GM12801 (cell line): ENCODE measurements around the gene KIF25.

Experiments
- CTCF ChIP-seq: IDR thresholded peaks from one replicate; pipeline ENCODE4 v1.5.1; 2011; ENCODE audit warnings: control low read depth; ENCODE audit not compliant: insufficient read length; ENCODE audit errors: extremely low read depth

The KIF25 gene

GRCh38 chr6:167965592-167966539, 31.6 kb upstream of the KIF25 start:
- TF ChIP-seq CTCF: no peak

GRCh38 chr6:167966540-167966905, 30.9 kb upstream of the KIF25 start:
- no peak for TF ChIP-seq CTCF

GRCh38 chr6:167968091-167968490, 29.4 kb upstream of the KIF25 start:
- TF ChIP-seq CTCF: no peak

- no peak for TF ChIP-seq CTCF
Observed at GRCh38 chr6:167970230-167970629, 27.2 kb upstream of the KIF25 start.

GRCh38 chr6:167972193-167972592, 25.3 kb upstream of the KIF25 start:
- no peak for TF ChIP-seq CTCF

GRCh38 chr6:167973148-167973885, 24.2 kb upstream of the KIF25 start:
- no peak for TF ChIP-seq CTCF

- no peak for TF ChIP-seq CTCF
Observed at GRCh38 chr6:167974640-167975344, 22.7 kb upstream of the KIF25 start.
